Smooth muscle cell (in vitro differentiated cells): ENCODE data around the gene MUC2. TPM values are rescaled to one million over a fixed set of nuclear protein-coding genes. Genes with fewer than 3 reads are reported as not detected.

Experiments used
- DNase-seq: peaks from one replicate; lab custom pipeline; 2025; ENCODE audit not compliant: unreplicated experiment; lab: John Stamatoyannopoulos, UW
- H2AFZ ChIP-seq: fragments of 200-600 bp; sonication (generic); 2 replicates; pipeline ENCODE4 v1.6.0; 2016; ENCODE audit warnings: antibody characterized with exemption, low read depth, mild to moderate bottlenecking
- H3F3A ChIP-seq: fragments of 200-600 bp; sonication (generic); 2 replicates; pipeline ENCODE4 v1.6.0; 2017; ENCODE audit warnings: antibody characterized with exemption, low read depth
- H3K27ac ChIP-seq: fragments of 200-600 bp; sonication (generic); 2 replicates; pipeline ENCODE4 v1.5.1; 2016; ENCODE audit warnings: low read depth, mild to moderate bottlenecking
- H3K27me3 ChIP-seq: fragments of 200-600 bp; sonication (generic); 2 replicates; pipeline ENCODE4 v1.6.1; 2016; ENCODE audit warnings: low read depth, mild to moderate bottlenecking
- H3K36me3 ChIP-seq: fragments of 200-600 bp; sonication (generic); 2 replicates; pipeline ENCODE4 v1.5.1; 2016; ENCODE audit warnings: low read depth
- H3K4me1 ChIP-seq: fragments of 200-600 bp; sonication (generic); 2 replicates; pipeline ENCODE4 v1.5.1; 2016; ENCODE audit warnings: low read depth
- H3K4me2 ChIP-seq: fragments of 200-600 bp; sonication (generic); 2 replicates; pipeline ENCODE4 v1.6.0; 2016; ENCODE audit warnings: mild to moderate bottlenecking
- H3K4me3 ChIP-seq: fragments of 200-600 bp; sonication (generic); 2 replicates; pipeline ENCODE4 v1.5.1; 2016; ENCODE audit warnings: mild to moderate bottlenecking
- H3K79me2 ChIP-seq: fragments of 200-600 bp; sonication (generic); 2 replicates; pipeline ENCODE4 v1.6.0; 2016; ENCODE audit warnings: low read depth, mild to moderate bottlenecking
- H3K9ac ChIP-seq: fragments of 200-600 bp; sonication (generic); 2 replicates; pipeline ENCODE4 v1.6.0; 2016; ENCODE audit warnings: low read depth
- H3K9me3 ChIP-seq: fragments of 200-600 bp; sonication (generic); replicated peaks from 2 replicates; pipeline ENCODE4 v1.5.1; 2016; ENCODE audit warnings: low read depth
- H4K20me1 ChIP-seq: fragments of 200-600 bp; sonication (generic); 2 replicates; pipeline ENCODE4 v1.6.0; 2016; ENCODE audit warnings: low read depth
- CTCF ChIP-seq: fragments of 200-600 bp; sonication (generic); IDR thresholded peaks from 2 replicates; pipeline ENCODE4 v1.5.1; 2017; ENCODE audit warnings: borderline replicate concordance, mild to moderate bottlenecking, antibody characterized with exemption; ENCODE audit not compliant: insufficient read depth, poor library complexity, severe bottlenecking
- WGBS: methylation state at CpG from one replicate; pipeline ENCODE4 v1.1.7; 2016; ENCODE audit warnings: low lambda C conversion rate; 5-methylcytosine and 5-hydroxymethylcytosine counted together
- polyA plus RNA-seq: library from polyadenylated mRNA; unstranded; fragments of >200 nt; fragmentation: Nextera tagmentation; extraction: Ambion mirVana; gene quantifications from 2 replicates; pipeline ENCODE4 v1.2.1, GENCODE V29; 2016
- total RNA-seq: library from RNA; depleted of rRNA; stranded (reverse); fragments of >200 nt; gene quantifications from 2 replicates; pipeline ENCODE4 v1.2.3, GENCODE V29; 2014

Gene MUC2
- total and polyA plus RNA-seq, 2 experiments from 2014 or later, result not detected

DNA sequence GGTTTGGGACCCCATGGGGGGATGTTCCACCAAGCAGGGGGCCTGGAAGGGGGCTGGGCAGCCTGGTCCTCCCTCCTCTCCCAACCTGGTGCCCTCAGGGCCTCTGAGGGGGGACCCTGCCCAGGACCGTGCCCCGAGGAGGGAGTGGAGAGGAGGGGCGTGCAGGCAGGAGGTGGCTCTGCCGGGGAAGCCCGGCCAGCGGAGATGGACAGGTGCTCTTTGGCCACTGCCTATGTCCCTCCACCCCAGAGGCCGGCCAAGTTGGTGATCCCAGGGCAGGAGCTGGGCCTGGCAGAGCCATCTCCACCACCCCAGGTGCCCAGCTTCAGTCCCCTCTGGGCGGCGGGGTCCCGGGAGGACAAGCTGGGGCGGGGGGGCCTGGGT, 2.4 kb downstream of the MUC2 start:
- H3K27ac ChIP-seq, result no peak overlapping the region
- no peak overlapping the region for H3K4me2 ChIP-seq
- no peaks in the 10 kb centered on the region for H3F3A ChIP-seq
- peaks cover 11% of the 10 kb centered on the region for H3K4me1 ChIP-seq
- no peaks in the 10 kb centered on the region for H3K9me3 ChIP-seq
- no peak overlapping the region for H3K4me3 ChIP-seq
- no peak overlapping the region for H2AFZ ChIP-seq
- H4K20me1 ChIP-seq, result no peaks in the 10 kb centered on the region
- no peaks in the 10 kb centered on the region for H3K36me3 ChIP-seq
- no peaks in the 10 kb centered on the region for H3K27me3 ChIP-seq
- whole genome bisulfite sequencing, result 87% methylated on average over 3 of the region's 11 CpGs
- H3K9ac ChIP-seq, result no peak overlapping the region
- no peak for DNase-seq
- TF ChIP-seq CTCF, result no peak
- H3K79me2 ChIP-seq, result no peaks in the 10 kb centered on the region

- H3K79me2 ChIP-seq, result no peaks in the 10 kb centered on the region
- no peaks in the 10 kb centered on the region for H3F3A ChIP-seq
- H3K4me2 ChIP-seq, result no peak overlapping the region
- no peak overlapping the region for H3K9ac ChIP-seq
- no peak overlapping the region for H3K27ac ChIP-seq
- no peaks in the 10 kb centered on the region for H3K27me3 ChIP-seq
- TF ChIP-seq CTCF, result no peak
- no peak overlapping the region for H3K4me3 ChIP-seq
- no peak overlapping the region for H2AFZ ChIP-seq
- H3K36me3 ChIP-seq, result no peaks in the 10 kb centered on the region
- no peaks in the 10 kb centered on the region for H4K20me1 ChIP-seq
- WGBS, result 88% methylated on average over 24 of the region's 33 CpGs
- DNase-seq, result no peak
- H3K9me3 ChIP-seq, result no peaks in the 10 kb centered on the region
- peaks cover 11% of the 10 kb centered on the region for H3K4me1 ChIP-seq
These were observed 2.9 kb downstream of the MUC2 start for GRCh38 chr11:1077417-1078119.

DNA sequence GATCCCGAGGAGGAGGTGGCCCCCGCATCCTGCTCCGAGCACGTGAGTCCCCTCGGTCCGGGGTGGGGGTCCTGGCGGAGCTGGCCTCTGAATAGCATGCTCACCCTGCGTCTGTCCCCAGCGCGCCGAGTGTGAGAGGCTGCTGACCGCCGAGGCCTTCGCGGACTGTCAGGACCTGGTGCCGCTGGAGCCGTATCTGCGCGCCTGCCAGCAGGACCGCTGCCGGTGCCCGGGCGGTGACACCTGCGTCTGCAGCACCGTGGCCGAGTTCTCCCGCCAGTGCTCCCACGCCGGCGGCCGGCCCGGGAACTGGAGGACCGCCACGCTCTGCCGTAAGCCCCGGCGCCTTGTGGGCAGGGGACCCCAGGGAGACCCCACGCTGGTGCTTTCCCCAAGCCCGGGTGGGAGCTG, 3.5 kb downstream of the MUC2 start:
- H3K4me1 ChIP-seq, result peaks cover 9% of the 10 kb centered on the region
- H3K79me2 ChIP-seq, result no peaks in the 10 kb centered on the region
- H2AFZ ChIP-seq, result no peak overlapping the region
- H3K9me3 ChIP-seq, result no peaks in the 10 kb centered on the region
- no peaks in the 10 kb centered on the region for H3F3A ChIP-seq
- no peak overlapping the region for H3K9ac ChIP-seq
- WGBS, result 85% methylated on average over 21 of the region's 39 CpGs
- H3K4me3 ChIP-seq, result no peak overlapping the region
- no peak for DNase-seq
- no peaks in the 10 kb centered on the region for H4K20me1 ChIP-seq
- no peaks in the 10 kb centered on the region for H3K36me3 ChIP-seq
- no peak overlapping the region for H3K4me2 ChIP-seq
- H3K27me3 ChIP-seq, result no peaks in the 10 kb centered on the region
- no peak overlapping the region for H3K27ac ChIP-seq
- TF ChIP-seq CTCF, result no peak
